Measurements from ENCODE around the gene BICC1. TPM values are rescaled to one million over a fixed set of nuclear protein-coding genes. Genes with fewer than 3 reads are reported as not detected.
A peak's percentile ranks its signal among the peaks of the same experiment; 100 is the strongest.

BICC1 gene
- total and polyA plus RNA-seq, 8 donors = 19.0 to 37.4 (median 23.0) TPM

GRCh38 chr10:58508316-58508715, 4.4 kb upstream of the BICC1 start:
- ATAC-seq = no peak
- no peaks in the 10 kb centered on the region for H3K27me3 ChIP-seq
- H3K27ac ChIP-seq = no peak overlapping the region
- no peak overlapping the region for H3K4me3 ChIP-seq
- no peaks in the 10 kb centered on the region for H3K36me3 ChIP-seq
- no peak for TF ChIP-seq CTCF (IDR thresholded peaks at IDR 0.05)
- intact Hi-C loops (cut with DNase I) = no loop called here
- H3K9me3 ChIP-seq = no peaks in the 10 kb centered on the region
- no peak for DNase-seq
- no peaks in the 10 kb centered on the region for H3K4me1 ChIP-seq
- FAIRE-seq = no peak
- WGBS, 2 donors = 22 to 23% methylated on average over 2 of the region's 2 CpGs

GRCh38 chr10:58511765-58512490, 744 bp upstream of the BICC1 start:
- Histone ChIP-seq H3K27ac (peak overlapping the region in 3 of 4 donors; percentile 7 to 62 (median 48)), H3K9me3 (no peaks in the 10 kb centered on the region)
- ATAC-seq = peak in 3 of 4 donors; percentile 15 to 23 (median 21)

GRCh38 chr10:58513188-58514110, 777 bp downstream of the BICC1 start:
- peak; percentile 23 to 61 (median 50) for ATAC-seq
- H3K36me3 ChIP-seq = no peaks in the 10 kb centered on the region
- no peak for TF ChIP-seq CTCF (IDR thresholded peaks at IDR 0.05)
- no peaks in the 10 kb centered on the region for H3K9me3 ChIP-seq
- peak; percentile 13 to 72 (median 44) for DNase-seq
- no peak for FAIRE-seq
- peak overlapping the region; percentile 40 to 64 (median 52) for H3K4me3 ChIP-seq
- H3K27ac ChIP-seq = peak overlapping the region; percentile 58 to 83 (median 80)
- H3K27me3 ChIP-seq = peaks cover 0 to 10% (median 0%) of the 10 kb centered on the region in 4 donors
- 1 to 2% methylated on average over 43 to 53 of the region's 53 CpGs for WGBS, 2 donors
- no peaks in the 10 kb centered on the region for H3K4me1 ChIP-seq
- intact Hi-C loops (cut with DNase I) = no loop called here

More at GRCh38 chr10:58511765-58512490, 744 bp upstream of the BICC1 start:
- no peaks in the 10 kb centered on the region for H3K36me3 ChIP-seq
- 9 to 11% methylated on average over 26 of the region's 26 CpGs for WGBS, 2 donors
- DNase-seq (peak in 5 of 6 donors; percentile 9 to 54 (median 23)), FAIRE-seq (no peak)
- H3K27me3 ChIP-seq = peaks cover 0 to 10% (median 0%) of the 10 kb centered on the region in 4 donors
- no peaks in the 10 kb centered on the region for H3K4me1 ChIP-seq
- intact Hi-C loops (cut with DNase I) = no loop called here
- H3K4me3 ChIP-seq = peak overlapping the region in 3 of 4 donors; percentile 9 to 64 (median 64)
- TF ChIP-seq CTCF (IDR thresholded peaks at IDR 0.05) = no peak

GRCh38 chr10:58514111-58514770, 1.6 kb downstream of the BICC1 start:
- Histone ChIP-seq H3K9me3 (no peaks in the 10 kb centered on the region), H3K36me3 (no peaks in the 10 kb centered on the region), H3K27me3 (peaks cover 0 to 10% (median 0%) of the 10 kb centered on the region in 4 donors), H3K4me3 (peak overlapping the region in 3 of 4 donors; percentile 40 to 64 (median 64)), H3K27ac (peak overlapping the region; percentile 58 to 83 (median 80)), H3K4me1 (no peaks in the 10 kb centered on the region)
- WGBS, 2 donors = 21 to 22% methylated on average over 13 of the region's 13 CpGs
- intact Hi-C loops (cut with DNase I) = no loop called here
- no peak for TF ChIP-seq CTCF (IDR thresholded peaks at IDR 0.05)
- no peak for DNase-seq
- no peak for FAIRE-seq
- no peak for ATAC-seq
